Transverse colon (tissue), 4 donors: Measurements from ENCODE around the gene HHIPL1.

Experiments used
- POLR2A ChIP-seq: fragments of 450-650 bp; IDR thresholded peaks from one replicate; pipeline ENCODE4 v1.6.1; 2016; ENCODE audit warnings: antibody characterized with exemption, mild to moderate bottlenecking, moderate library complexity
- POLR2AphosphoS5 ChIP-seq, 3 donors: sonication (generic); formaldehyde crosslinking; IDR thresholded peaks; one replicate each; pipeline ENCODE4 v1.6.1; 2016; ENCODE audit warnings: antibody characterized with exemption in 3 of 3
- TF ChIP-seq, protein P1 (sequence below), 5 experiments: fragments of 200-600 bp in 3 of 5; fragments of 450-650 bp in 2 of 5; sonication (generic) in 3 of 5; IDR thresholded peaks; 1 replicate in 2 of 5; 2 replicates in 3 of 5; pipeline ENCODE4 v1.5.1; 2016 to 2017; ENCODE audit warnings: antibody characterized with exemption in 5 of 5, inconsistent platforms in 3 of 5, mild to moderate bottlenecking in 2 of 5, moderate library complexity in 1 of 5

DNA sequence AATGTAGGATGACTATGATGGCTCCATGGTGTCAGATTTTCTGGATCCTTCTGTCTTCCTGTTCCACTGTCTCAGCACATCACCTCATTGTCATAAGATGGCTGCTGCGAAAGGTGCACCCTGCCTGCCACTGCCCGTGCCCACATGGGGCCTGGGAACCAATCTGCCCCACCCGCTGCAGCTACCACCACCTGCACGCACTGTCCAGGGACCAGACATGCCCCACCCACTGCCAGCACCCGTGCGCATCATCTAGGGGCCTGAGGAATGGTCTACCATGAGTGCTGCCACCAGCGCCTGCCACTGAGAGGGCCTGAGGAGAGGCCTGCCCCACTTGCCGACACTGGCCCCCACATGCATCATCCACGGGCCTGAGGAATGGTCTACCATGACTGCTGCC is 63.0 kb downstream of the HHIPL1 start:
- TF ChIP-seq, protein P1, sequence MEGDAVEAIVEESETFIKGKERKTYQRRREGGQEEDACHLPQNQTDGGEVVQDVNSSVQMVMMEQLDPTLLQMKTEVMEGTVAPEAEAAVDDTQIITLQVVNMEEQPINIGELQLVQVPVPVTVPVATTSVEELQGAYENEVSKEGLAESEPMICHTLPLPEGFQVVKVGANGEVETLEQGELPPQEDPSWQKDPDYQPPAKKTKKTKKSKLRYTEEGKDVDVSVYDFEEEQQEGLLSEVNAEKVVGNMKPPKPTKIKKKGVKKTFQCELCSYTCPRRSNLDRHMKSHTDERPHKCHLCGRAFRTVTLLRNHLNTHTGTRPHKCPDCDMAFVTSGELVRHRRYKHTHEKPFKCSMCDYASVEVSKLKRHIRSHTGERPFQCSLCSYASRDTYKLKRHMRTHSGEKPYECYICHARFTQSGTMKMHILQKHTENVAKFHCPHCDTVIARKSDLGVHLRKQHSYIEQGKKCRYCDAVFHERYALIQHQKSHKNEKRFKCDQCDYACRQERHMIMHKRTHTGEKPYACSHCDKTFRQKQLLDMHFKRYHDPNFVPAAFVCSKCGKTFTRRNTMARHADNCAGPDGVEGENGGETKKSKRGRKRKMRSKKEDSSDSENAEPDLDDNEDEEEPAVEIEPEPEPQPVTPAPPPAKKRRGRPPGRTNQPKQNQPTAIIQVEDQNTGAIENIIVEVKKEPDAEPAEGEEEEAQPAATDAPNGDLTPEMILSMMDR (IDR thresholded peaks at IDR 0.05) = no peak
- no peak for TF ChIP-seq POLR2A
- TF ChIP-seq POLR2AphosphoS5 (IDR thresholded peaks at IDR 0.05) = no peak
